ENCODE results near the gene SENP6.

DNA sequence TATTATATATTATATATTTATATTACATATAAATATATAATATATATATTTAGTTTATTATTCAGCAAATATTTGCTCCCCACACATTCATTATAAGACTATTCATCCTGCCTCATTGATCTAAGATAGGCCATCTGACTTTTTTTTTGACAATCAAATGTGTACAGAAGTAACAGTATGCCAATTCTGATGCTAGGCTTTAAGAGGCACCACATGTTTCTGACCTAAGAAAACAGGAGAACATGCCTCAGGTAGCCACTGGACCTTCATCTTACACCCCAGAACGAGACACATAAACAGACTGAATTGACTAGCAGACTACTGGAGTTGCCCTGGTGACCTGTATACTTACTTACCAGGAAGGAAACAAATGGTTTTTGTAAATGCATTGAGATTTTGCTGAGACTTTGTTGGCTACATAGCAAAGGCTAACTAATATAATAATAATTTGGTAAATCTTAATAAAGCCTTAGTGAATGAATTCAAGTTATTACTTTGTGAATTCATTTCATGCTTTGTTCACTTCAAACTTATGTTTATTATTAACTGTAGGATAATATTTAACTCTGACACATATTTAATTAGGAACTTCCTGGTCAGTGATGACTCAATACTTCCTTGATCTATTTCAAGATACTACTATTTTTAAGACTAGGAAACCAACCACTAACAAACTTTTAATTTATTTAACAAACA, 134.0 kb downstream of the SENP6 start:
- TF ChIP-seq RAD21 (IDR thresholded peaks at IDR 0.05; ENCODE audit: low read length): no peak
- TF ChIP-seq, protein P1, sequence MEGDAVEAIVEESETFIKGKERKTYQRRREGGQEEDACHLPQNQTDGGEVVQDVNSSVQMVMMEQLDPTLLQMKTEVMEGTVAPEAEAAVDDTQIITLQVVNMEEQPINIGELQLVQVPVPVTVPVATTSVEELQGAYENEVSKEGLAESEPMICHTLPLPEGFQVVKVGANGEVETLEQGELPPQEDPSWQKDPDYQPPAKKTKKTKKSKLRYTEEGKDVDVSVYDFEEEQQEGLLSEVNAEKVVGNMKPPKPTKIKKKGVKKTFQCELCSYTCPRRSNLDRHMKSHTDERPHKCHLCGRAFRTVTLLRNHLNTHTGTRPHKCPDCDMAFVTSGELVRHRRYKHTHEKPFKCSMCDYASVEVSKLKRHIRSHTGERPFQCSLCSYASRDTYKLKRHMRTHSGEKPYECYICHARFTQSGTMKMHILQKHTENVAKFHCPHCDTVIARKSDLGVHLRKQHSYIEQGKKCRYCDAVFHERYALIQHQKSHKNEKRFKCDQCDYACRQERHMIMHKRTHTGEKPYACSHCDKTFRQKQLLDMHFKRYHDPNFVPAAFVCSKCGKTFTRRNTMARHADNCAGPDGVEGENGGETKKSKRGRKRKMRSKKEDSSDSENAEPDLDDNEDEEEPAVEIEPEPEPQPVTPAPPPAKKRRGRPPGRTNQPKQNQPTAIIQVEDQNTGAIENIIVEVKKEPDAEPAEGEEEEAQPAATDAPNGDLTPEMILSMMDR (IDR thresholded peaks at IDR 0.05): no peak
- TF ChIP-seq, protein P2, sequence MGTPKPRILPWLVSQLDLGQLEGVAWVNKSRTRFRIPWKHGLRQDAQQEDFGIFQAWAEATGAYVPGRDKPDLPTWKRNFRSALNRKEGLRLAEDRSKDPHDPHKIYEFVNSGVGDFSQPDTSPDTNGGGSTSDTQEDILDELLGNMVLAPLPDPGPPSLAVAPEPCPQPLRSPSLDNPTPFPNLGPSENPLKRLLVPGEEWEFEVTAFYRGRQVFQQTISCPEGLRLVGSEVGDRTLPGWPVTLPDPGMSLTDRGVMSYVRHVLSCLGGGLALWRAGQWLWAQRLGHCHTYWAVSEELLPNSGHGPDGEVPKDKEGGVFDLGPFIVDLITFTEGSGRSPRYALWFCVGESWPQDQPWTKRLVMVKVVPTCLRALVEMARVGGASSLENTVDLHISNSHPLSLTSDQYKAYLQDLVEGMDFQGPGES (IDR thresholded peaks at IDR 0.05; ENCODE audit: low read depth, low read length): no peak
- TF ChIP-seq, protein P3, sequence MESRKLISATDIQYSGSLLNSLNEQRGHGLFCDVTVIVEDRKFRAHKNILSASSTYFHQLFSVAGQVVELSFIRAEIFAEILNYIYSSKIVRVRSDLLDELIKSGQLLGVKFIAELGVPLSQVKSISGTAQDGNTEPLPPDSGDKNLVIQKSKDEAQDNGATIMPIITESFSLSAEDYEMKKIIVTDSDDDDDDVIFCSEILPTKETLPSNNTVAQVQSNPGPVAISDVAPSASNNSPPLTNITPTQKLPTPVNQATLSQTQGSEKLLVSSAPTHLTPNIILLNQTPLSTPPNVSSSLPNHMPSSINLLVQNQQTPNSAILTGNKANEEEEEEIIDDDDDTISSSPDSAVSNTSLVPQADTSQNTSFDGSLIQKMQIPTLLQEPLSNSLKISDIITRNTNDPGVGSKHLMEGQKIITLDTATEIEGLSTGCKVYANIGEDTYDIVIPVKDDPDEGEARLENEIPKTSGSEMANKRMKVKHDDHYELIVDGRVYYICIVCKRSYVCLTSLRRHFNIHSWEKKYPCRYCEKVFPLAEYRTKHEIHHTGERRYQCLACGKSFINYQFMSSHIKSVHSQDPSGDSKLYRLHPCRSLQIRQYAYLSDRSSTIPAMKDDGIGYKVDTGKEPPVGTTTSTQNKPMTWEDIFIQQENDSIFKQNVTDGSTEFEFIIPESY (IDR thresholded peaks at IDR 0.05; ENCODE audit: borderline replicate concordance, low read depth): no peak
- peak; percentile 38; the same call in 1 of the 2 replicates for TF ChIP-seq JUND (IDR thresholded peaks at IDR 0.05)
- TF ChIP-seq, protein P4, sequence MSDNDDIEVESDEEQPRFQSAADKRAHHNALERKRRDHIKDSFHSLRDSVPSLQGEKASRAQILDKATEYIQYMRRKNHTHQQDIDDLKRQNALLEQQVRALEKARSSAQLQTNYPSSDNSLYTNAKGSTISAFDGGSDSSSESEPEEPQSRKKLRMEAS (IDR thresholded peaks at IDR 0.05; ENCODE audit: low read depth): no peak
- TF ChIP-seq TAF1 (IDR thresholded peaks at IDR 0.05; ENCODE audit: borderline replicate concordance, low read depth, low read length): no peak
- no peak for TF ChIP-seq POLR2AphosphoS5 (IDR thresholded peaks at IDR 0.05; ENCODE audit: low read depth, low read length)
- peak; percentile 43; the same call in 1 of the 2 replicates for TF ChIP-seq FOSL2 (IDR thresholded peaks at IDR 0.05; ENCODE audit: borderline replicate concordance, low read depth)
- TF ChIP-seq, protein P5, sequence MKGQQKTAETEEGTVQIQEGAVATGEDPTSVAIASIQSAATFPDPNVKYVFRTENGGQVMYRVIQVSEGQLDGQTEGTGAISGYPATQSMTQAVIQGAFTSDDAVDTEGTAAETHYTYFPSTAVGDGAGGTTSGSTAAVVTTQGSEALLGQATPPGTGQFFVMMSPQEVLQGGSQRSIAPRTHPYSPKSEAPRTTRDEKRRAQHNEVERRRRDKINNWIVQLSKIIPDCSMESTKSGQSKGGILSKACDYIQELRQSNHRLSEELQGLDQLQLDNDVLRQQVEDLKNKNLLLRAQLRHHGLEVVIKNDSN (IDR thresholded peaks at IDR 0.05; ENCODE audit: borderline replicate concordance, low read depth): no peak
- TF ChIP-seq FOXJ3 (CRISPR knock-in tag; IDR thresholded peaks at IDR 0.05): no peak
- no peak for TF ChIP-seq TEAD4 (IDR thresholded peaks at IDR 0.05; ENCODE audit: borderline replicate concordance, insufficient read depth)

Data from SK-N-SH (cell line).